Stimulated activated CD4-positive, alpha-beta T cell treated with anti-CD3 and anti-CD28 coated beads, Interleukin-4, amount 100 ng/mL, for 4 hours (primary cell): Measurements from ENCODE around the gene LCE1C.

Source experiments
- DNase-seq, 2 experiments: peaks; one replicate each; pipeline ENCODE4 v3.0.0-alpha.2; 2020

The LCE1C gene

GRCh38 chr1:152759453-152760173, 46.8 kb downstream of the LCE1C start:
- no peak for DNase-seq

GRCh38 chr1:152758636-152759035, 47.8 kb downstream of the LCE1C start:
- no peak for DNase-seq

- DNase-seq: no peak
Observed at GRCh38 chr1:152757747-152758146, 48.7 kb downstream of the LCE1C start, which contains the start of gene KPRP. Gene KPRP (plus strand): TSS chr1:152758025. CDS start chr1:152759589, 1,564 bp downstream.

- no peak for DNase-seq
Observed at GRCh38 chr1:152756872-152757271, 49.6 kb downstream of the LCE1C start.
